LNCAP (cell line): ENCODE measurements around the gene DEGS2.

ENCODE experiments used
- TF ChIP-seq, protein P1 (sequence below): fragments of 450-650 bp; IDR thresholded peaks from 2 replicates; pipeline ENCODE4 v1.5.1; 2017; ENCODE audit warnings: mild to moderate bottlenecking

The DEGS2 gene

DNA sequence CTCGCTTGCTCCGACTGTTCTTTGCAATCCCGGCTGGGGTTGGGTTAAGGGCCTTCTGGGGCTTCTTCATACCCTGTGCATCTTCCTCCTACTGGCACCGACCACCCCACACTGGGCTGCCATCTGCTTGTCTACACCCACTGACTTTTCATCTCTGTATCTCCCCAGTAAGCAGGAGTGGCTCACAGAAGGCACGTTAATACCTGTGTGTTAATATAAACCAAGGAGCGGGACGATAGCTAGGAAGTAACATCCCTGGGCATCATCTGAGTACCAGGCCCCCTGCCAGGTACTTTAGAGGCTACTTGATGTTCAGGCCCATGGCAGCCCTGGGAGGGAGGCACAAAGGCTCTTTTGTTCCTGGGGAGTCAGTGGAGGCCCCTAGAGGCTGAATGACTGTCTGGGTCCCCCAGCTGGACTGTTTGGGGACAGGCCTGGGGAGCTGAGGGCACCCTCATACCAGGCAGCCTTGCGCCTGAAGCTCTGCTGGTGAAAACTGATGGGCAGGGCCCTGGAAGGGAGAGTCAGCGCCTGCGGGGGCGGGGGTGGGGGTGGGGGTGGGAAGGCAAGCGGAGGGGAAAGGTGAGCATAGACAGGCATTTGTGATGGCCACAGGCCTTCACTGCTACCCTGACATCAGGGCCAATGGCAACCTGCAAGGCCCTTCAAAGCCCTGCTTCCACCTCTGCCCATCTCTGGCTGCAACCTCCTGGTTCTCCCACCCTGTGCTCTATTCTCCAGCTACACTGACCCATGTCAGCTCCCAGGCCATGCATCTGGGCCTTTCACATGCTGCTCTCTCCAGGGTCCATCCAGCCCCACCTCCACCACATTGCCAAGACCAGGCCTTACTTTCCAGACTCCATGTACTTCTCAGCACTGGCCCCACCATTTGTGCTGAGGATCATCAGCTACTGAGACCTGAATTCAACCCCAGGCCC is 34.2 kb upstream of the DEGS2 start:
- TF ChIP-seq, protein P1, sequence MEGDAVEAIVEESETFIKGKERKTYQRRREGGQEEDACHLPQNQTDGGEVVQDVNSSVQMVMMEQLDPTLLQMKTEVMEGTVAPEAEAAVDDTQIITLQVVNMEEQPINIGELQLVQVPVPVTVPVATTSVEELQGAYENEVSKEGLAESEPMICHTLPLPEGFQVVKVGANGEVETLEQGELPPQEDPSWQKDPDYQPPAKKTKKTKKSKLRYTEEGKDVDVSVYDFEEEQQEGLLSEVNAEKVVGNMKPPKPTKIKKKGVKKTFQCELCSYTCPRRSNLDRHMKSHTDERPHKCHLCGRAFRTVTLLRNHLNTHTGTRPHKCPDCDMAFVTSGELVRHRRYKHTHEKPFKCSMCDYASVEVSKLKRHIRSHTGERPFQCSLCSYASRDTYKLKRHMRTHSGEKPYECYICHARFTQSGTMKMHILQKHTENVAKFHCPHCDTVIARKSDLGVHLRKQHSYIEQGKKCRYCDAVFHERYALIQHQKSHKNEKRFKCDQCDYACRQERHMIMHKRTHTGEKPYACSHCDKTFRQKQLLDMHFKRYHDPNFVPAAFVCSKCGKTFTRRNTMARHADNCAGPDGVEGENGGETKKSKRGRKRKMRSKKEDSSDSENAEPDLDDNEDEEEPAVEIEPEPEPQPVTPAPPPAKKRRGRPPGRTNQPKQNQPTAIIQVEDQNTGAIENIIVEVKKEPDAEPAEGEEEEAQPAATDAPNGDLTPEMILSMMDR = no peak

DNA sequence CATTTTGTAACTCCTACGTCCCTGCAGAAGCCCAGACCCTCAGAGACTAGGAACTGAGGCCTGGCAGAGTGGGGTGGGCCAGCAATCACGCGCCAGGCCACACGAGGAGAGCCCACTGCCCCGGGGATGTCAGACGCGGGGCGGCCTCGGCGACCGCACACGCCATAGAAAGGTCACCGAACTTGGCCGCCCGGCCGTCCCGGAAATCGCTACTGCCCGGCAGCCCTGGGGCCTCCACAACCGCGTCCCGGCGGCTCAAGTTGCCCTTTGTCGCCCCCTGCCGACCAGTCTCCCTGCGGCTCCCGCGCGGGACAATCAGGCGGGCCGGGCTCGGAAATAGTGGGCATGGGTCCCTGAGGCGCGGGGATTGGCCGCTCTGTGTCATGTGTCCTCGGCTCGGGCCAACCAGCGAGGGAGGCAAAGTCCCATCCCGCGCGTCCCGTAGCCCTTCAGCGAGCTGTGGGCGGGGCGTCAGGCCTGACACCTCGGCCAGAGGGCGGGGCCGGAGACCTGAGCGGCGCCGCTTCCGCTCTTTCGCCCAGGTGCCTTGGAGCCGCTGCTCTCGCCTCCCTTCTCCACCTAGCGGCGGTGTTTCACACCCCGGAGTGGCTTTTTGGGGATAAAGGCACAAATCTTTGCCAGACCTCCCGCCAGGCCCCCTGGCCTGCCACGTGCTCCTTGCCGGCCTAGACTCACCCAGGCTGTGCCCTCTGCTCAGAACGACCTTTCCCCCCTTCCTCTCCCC is 33.4 kb upstream of the DEGS2 start:
- TF ChIP-seq, protein P1 = peak; percentile 81

DNA sequence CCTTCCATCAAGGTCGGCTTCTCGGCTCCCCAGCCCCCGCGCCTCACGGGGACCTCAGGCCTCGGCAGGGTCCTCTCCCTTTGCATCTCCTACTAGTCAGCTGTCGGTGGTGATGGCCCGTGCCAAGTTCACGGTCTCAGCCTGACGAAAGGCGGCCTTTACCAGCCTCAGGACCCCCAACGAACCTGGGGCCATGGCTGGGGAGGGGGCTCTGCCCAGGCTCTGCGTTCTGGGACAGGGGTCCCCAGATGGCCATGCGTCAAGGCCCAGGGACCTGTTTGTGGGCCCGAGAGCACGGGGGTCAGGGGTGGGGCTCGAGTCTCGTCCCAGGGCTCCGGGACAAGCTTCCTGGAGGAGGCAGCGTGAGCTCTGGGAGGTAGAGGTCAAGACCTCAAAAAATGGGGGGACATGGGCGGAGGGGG is 32.8 kb upstream of the DEGS2 start:
- TF ChIP-seq, protein P1 = no peak

DNA sequence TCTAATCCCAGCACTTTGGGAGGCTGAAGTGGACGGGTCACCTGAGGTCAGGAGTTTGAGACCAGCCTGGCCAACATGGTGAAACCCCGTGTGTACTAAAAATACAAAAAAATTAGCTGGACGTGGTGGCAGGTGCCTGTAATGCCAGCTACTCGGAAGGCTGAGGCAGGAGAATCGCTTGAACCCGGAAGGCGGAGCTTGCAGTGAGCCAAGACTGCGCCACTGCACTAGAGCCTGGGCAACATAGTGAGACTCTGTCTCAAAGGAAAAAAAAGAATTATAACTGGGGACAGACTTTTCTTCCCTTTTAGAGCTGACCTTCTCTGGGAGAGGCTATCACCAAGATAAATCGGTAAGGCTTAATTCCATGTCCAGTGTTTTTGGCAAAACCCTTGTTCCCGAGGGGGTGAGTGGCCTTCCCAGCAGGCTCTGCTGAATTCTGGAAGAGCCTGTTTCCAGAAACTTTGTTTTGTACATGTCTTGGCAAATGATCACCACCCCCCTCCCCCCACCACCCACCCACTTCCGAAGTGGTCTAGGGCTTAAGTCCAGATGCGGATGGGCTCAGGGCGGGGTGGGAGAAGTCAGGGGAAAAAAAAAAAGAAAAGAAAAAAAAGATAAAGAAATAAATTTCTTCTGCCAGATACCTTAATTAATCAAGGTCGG is 32.3 kb upstream of the DEGS2 start:
- TF ChIP-seq, protein P1 = no peak

DNA sequence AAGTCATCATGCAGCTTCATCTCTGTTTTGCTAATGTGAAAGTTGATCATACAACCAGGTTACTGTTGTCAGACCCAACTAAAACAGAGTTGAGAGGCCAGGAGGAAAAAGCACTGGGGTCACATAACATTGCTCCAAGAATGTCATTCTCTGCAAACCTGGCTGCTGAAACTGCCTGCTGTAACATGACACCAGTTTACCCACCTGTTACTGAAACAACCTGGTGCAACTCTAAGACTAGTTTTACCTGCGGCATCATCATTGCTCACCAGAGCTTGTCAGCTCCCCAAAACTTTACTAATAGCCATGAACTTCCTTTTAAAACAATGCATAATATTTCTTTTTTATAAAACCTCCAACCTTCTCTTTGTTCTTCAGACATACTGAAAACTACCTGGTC is 30.7 kb upstream of the DEGS2 start:
- TF ChIP-seq, protein P1 = no peak

DNA sequence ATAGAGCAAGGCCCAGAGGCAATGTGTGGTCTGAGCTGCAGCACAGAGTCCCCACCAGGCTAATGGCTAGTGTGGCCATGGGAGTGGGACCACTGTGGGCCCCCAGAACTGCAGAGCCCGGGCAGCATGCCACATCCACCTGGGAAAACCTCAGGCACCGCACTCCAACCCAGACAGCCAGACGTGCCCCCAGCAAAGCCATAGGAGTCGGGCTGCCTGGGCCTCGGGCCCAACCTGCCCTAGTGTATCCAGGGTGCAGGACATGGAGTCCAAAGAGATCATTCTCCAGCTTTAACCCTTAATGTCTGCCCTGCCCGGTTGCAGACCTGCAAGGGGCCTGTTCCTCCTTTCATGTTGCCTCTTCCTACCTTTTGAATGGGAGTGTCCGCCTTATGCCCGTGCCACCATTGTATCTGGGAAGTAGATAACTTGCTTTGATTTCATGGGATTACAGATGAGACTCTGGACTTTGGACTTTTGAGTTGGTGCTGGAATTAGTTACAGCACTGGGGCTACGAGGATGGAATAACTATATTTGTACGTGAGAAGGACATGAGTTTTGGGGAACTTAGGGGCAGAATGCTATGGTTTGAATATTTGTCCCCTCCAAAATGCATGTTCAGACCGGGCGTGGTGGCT is 29.1 kb upstream of the DEGS2 start:
- TF ChIP-seq, protein P1 = no peak

DNA sequence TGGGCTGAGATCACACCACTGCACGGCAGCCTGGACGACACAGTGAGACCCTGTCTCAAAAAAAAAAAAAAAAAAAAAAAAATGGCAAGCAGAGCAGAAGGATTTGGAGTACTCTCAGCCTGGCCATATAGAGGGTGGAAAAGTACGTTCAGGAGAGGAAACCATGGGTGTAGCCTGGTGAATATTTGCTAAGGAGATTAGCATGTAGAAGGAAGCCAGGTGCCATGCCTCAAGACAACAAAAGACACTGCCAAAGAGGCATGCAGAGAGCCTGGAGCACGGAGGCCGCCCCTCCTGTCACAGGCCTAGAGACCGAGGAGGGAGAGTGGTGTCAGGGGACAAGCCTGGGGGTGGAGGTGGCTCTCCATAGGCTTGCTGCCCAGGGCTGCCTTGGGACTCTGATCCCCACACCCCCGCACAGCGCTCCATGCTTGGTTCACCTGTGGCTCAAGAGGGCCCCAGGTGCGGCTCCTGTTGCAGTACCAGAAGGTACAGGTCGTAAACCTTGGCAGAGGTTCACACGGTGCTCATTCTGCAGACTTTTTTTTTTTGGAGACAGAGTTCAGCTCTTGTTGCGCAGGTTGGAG is 27.9 kb upstream of the DEGS2 start:
- TF ChIP-seq, protein P1 = no peak
